Regular cardiac myocyte (primary cell): ENCODE data around the gene PIP4K2B. TPM values are rescaled to one million over a fixed set of nuclear protein-coding genes. Genes with fewer than 3 reads are reported as not detected.

ENCODE experiments used
- total RNA-seq: library from RNA; depleted of rRNA; stranded (reverse); fragments of >200 nt; gene quantifications from 2 replicates; pipeline ENCODE4 v1.2.3, GENCODE V29; 2014

The PIP4K2B gene
- 68.8 and 87.6 TPM in 2 replicates for total RNA-seq

DNA sequence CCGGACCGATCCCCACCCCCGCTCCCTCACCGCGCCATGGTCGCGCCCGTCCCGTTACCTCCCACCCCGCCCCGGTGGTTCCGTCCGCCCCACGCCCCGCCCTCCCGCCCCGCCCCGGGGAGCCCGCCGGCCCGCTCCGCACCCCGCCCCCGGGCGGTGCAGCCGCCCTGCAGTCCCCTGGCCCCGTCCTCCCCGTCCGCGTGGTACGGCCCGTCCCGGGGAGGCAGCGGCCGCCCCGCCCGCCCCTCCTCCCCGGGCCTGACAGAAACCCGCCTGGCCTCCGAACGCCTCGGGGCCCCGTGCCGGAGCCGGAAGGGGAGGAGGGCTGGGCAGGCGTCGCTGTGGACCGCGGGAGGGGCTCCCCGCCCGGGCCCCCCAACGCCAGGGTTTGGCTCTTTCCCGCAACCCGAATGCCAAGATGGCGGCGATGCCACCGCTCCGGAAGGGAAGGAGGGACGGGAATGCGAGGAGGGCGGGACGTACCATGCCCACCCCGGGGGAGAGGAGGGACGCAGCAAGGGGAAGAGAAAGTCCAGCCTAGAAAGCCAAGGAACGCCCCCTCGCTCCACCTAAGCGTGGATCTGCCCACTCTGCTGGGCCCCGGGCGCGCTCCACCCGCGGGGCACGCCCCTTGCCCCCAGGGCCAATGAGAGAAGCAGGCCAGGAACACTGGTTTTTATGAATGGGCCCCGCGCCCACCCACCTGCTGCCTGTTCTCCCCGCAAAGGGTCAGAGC is at the start of gene PIP4K2B:
Gene PIP4K2B (minus strand): TSS at position 56 of the 736 bp plus-strand sequence. CDS start 132 bp downstream, outside the sequence.

GRCh38 chr17:38824899-38825761 is 25.8 kb upstream of the PIP4K2B start, which contains the start of gene CWC25:
Gene CWC25, minus strand, starts transcription at chr17:38825321. Its CDS starts 138 bp downstream, at chr17:38825183.

DNA sequence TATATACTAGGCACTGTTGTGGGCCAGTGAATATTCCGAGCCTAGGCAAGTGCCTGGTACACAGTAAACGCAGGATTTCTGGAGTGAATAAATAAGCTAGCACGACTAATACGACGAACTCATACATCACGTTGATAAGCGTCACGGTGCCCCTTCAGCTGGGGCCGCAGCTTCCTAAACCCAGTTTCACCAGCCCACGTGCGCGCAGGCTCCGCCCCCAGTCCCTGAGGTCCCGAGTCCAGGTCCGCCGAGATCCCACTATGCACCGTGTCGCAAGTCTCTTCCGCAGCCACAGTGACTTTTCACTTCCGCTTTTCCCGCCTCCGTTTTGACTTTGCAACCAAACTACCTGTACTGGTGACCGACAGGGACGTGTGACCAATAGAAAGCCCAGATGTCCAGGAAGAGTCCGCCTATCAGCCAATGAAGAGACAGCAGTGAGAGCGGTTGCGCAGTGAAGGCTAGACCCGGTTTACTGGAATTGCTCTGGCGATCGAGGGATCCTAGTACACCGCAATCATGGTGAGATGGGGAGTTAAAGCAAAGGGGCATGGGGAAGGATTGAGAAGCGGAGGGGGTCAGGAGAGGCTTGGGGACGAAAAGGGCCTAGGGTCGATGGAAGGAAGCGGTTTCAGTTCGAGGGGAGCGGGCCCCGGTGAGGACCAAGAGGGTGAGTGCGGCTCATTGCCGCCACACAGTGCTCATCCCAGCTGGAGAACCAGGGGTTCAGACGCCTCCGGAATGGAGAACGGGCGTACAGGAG is 46.9 kb downstream of the PIP4K2B start, which contains the start of gene PSMB3:
Gene PSMB3 (plus strand): TSS at position 434 of the 763 bp plus-strand sequence. CDS start 86 bp downstream, at position 520.

DNA sequence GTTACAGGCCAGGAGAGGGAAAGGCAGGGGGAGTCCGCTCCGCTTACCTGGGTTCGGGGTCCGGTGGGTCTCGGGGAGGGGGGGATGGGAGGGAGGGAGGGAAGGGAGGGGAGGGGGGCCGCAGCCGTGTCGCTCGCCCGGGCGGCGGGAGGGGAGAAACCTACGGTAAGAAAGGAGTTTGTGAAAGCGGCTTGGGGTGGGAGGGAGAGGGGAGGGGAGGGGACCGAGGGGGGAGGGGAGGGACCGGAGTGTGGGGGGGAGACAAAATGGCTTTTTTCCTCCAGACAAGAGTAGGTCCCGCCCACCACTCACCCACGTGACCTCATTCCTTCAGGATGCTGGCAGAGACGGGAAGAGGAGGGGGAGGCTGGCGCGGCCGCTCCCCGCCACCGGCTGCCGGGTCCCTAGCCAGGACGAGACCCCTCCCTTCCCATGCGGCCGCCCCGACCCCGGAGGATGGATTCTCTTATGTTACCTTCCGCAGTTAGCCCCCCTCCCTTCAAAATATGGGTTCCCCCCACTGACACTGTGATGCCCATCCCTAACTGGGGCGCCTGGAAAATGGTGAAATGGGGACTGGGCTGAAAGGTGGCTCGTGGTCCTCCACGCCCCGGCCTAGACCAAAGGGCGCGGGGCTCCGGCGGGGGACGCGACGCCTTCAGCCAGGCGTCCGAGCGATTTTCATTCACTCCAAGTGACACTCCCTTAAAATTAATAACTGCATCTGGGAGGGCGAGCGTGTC is 51.0 kb downstream of the PIP4K2B start, which contains the start of gene PCGF2:
Gene PCGF2 (minus strand): TSS at position 188 of the 743 bp plus-strand sequence. CDS start 7,934 bp downstream, outside the sequence.

GRCh38 chr17:38729886-38730525 is 69.3 kb downstream of the PIP4K2B start, which contains the start of gene CISD3:
Gene CISD3, plus strand, starts transcription at chr17:38730341. Its CDS starts 18 bp downstream, at chr17:38730359.

Other genes starting within 250 kb of the PIP4K2B start
- gene SRCIN1, start 193.6 kb downstream of the PIP4K2B start, total RNA-seq: under 0.01 TPM in 1 of 2 replicates, not detected in the other
- 1.1 and 1.5 TPM in 2 replicates for gene EPOP, start 124.6 kb downstream of the PIP4K2B start, total RNA-seq
- gene MLLT6, start 94.3 kb downstream of the PIP4K2B start, total RNA-seq: 15.7 and 25.4 TPM in 2 replicates
- gene CISD3, start 69.2 kb downstream of the PIP4K2B start, total RNA-seq: 3.9 and 11.1 TPM in 2 replicates
- gene PCGF2, start 51.2 kb downstream of the PIP4K2B start, total RNA-seq: 1.7 and 1.9 TPM in 2 replicates
- gene PSMB3, start 46.8 kb downstream of the PIP4K2B start, total RNA-seq: 157 and 293 TPM in 2 replicates
- gene CWC25, start 25.8 kb upstream of the PIP4K2B start, total RNA-seq: 6.8 and 9.6 TPM in 2 replicates
- gene RPL23, start 54.2 kb upstream of the PIP4K2B start, total RNA-seq: 1,598 and 1,625 TPM in 2 replicates
- gene LASP1, start 70.5 kb upstream of the PIP4K2B start, total RNA-seq: 138 and 228 TPM in 2 replicates
- gene FBXO47, start 167.8 kb upstream of the PIP4K2B start, total RNA-seq: not detected in 2 replicates